HG02885 (cell line): ENCODE results near the gene TSPAN10.
A peak's percentile ranks its signal among the peaks of the same experiment; 100 is the strongest.
"Not testable (repeated sequence)": the region's sequence is repeated elsewhere in the genome, so short reads cannot be mapped to it uniquely, and the experiment has no call there.

Experiments
- ATAC-seq: cut with Tn5 transposase; IDR thresholded peaks from one replicate; pipeline ENCODE4 v1.9.1; 2021; ENCODE audit warnings: mild to moderate bottlenecking; ENCODE audit not compliant: unreplicated experiment, poor library complexity

TSPAN10 gene

DNA sequence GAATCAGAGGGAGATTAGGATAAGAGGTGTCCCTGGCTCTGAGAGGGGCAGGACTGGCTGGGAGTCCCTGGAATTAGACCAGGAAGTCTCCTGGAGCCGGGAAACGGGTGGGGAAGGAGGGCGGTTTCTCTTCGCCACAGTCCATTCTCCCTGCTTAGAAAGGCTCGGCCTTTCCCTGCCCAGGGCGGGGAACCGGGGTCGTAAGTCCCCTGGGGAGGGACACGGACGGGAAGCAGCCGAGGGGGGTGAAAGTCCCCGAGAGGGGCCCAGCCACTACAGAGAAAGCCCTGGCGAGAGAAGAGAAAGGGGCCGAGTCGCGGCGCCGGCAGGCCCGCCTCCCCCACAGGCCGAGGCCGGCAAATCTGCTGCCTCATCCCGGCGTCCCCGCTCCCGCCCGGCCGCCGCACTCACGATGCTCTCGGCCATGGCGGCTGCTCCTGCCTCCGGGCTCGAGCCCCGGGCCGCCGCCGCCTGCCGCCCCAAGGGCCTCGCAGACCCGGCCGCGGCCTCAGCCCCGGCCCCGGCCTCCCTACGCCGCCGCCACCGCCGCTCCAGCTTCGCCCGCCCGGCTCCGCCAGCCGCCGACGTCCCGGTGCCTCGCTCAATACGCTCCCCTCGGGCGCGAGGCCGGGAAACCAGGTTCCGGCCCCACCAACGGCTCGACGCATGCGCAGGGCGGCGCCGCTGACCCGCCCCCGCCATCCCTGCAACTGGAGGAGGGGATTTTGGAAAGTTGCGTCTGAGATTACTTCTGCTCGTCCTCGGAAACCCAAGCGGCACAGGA, at the start of gene TSPAN10, which contains the start of gene NPLOC4:
TSPAN10 (plus strand) TSS at position 692 of the 784 bp plus-strand sequence. CDS start 5,217 bp downstream, outside the sequence.
NPLOC4 (minus strand) TSS at position 608 of the 784 bp plus-strand sequence; CDS start at position 426, 182 bp downstream.
- ATAC-seq = peak; percentile 91

DNA sequence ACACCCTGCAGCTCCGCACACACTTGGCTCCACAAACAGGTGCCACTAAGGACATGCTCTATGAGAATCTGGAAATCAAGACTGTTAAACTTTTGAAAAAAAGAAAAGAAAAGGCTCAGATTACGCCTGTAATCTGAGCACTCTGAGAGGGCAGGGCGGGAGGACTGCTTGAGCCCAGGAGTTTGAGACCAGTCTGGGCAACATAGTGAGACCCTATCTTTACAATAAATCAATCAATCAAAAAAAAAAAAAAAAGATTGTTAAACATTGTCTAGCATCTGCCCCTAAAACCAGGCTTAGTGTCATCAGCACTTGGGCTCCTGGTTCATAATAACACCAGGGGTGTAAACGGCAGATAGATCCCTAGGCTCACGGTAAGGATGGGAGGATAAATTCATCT, 47.4 kb upstream of the TSPAN10 start:
- ATAC-seq = no peak

DNA sequence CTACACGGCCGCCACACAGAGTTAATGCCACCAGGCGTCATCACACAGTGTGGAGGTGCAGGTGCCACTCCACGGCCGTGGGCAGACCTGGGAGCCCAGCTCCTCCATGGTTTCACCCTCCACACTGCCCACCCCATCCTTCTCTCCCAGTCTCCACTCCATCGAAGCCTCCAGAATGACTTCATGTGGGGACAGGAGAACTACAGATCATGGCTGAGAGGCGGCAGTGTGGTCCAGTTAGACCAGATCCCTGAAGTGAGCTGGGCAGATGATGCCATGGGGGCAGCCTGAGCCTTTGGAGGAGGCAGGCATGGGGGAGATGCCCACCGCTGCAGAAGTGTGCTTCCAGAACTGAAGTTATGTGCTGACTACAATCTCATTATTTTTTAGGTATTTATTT, 46.9 kb upstream of the TSPAN10 start:
- no peak for ATAC-seq

DNA sequence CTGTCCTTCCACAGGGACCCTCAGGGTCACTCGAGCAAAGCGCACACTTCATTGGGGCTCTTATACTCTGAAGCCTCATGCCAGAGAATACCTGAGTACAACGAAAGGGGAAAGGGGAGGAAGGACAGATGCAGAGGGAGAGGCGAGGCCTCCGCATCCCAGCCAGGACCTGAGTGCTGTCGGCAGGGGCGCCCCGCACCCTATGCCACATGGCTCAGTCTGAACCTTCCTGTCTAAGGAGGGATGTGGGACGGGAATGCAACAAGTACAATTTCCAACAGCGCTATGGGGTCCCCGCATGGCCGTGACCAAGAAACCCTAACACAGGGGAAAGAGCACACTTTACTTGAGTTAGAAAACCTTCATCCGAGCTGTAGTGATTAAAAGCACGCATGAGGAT, 45.0 kb upstream of the TSPAN10 start:
- ATAC-seq = no peak

DNA sequence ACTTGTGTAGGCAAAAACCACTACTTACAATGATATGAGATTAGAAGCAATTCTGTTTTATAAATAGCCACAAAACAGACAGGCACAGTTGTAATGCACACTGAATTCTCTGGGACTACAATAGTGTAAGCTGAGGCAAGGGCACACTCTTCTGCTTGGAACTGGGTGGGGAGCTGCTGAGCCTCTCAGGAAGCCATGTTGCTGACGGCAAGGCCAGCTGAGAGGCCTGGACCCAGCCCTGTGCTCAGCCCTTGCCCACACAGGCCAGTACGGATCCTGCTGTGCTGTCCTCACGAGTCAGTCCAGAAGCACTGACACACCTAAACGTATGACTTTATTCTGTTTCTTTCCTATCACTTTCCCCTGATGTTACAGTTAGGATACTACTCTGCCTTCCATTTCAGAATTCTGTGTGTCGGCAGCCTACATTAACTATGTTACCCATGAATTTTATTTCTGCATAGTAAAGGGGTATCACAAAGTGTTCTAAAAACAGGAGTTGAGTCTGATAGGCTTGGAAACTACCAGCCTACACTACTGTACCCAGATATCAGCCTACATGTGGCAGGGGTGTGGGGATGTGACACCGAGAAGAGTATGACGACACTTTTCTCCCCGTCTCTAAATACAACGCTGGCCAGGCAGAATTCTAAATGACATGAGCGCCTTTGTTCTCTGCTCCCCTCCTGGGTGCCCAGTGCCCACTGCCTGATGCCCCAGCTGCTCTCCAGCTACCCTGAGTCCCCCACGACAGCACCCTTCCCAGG, 43.7 kb upstream of the TSPAN10 start:
- ATAC-seq = no peak

- ATAC-seq = no peak
Observed at GRCh38 chr17:81599719-81600486, 37.1 kb upstream of the TSPAN10 start.

- ATAC-seq = no peak
Observed at GRCh38 chr17:81601525-81602120, 35.4 kb upstream of the TSPAN10 start.

DNA sequence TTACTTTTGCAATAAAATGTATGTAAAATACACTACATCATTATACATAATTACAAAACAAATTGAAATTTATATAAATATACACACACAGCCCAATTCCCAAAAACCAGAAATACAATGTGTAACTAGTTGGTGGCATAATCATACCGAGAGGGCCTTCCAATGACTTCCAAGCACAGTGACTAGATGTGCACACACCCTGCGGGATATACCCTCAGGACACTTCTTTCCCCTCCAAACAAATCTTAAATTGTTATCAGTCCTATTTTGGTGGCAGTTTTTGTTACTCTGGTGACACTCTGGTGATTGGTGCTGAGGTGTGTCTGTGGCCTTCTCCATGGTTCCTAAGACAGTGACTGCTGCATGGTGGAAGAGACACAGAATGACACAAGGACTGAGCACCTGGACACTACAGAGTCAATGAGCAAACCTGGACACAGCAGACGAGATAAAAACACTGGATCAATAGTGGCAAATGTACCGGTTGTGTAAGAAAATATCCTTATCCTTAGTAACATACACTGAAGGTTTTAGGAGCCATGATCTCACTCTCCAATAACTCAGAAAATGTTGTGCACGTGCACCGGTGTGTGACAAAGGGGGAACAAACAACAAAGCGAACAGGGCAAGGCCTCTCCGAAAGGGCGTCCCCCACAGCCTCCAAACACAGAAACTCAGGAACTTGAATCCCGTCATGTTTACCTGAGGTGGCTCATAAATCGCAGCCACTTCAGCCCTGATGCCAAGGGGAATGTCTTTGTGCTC, 33.0 kb upstream of the TSPAN10 start:
- no peak for ATAC-seq

- no peak for ATAC-seq
Observed at GRCh38 chr17:81607431-81607830, 29.6 kb upstream of the TSPAN10 start.

DNA sequence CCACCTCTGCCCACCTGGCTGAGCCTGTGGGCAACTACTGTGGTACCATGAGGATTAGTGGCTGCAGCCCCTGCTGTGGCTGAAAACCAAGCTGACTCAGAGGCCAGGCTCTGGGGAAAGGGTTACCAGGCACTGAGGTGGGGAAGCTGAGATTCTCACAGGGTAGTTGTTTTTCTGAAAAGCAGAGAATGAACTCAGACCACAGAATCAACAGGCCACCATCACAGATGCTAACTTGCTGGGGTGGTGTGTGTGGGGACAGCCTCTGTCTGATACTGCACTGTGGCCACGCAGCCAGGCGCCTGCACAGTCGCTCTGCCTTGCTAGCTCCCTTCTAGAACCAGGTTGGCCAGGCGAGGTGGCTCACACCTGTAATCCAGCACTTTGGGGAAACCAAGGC, 28.9 kb upstream of the TSPAN10 start:
- no peak for ATAC-seq

DNA sequence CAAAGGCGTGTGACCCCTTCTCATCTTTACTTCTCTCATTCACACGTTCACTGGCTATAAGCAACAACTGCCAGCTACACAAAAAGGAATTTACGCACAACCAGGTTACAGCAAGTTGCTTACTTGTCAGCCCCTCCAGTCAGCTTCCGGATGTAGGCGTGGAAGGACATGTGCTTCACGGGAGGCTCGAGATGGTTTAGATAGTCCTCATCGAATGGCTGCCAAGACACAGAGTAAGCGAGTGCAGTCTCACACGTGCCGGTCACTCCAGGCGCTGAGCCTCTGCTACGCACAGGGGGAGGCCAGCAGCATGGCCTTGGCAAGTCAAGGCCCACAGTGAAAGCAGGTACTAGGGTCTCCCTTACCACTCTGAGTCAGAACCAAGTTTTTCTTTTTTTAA, 28.4 kb upstream of the TSPAN10 start:
- no peak for ATAC-seq

GRCh38 chr17:81609541-81610311, 27.3 kb upstream of the TSPAN10 start:
- ATAC-seq = no peak

DNA sequence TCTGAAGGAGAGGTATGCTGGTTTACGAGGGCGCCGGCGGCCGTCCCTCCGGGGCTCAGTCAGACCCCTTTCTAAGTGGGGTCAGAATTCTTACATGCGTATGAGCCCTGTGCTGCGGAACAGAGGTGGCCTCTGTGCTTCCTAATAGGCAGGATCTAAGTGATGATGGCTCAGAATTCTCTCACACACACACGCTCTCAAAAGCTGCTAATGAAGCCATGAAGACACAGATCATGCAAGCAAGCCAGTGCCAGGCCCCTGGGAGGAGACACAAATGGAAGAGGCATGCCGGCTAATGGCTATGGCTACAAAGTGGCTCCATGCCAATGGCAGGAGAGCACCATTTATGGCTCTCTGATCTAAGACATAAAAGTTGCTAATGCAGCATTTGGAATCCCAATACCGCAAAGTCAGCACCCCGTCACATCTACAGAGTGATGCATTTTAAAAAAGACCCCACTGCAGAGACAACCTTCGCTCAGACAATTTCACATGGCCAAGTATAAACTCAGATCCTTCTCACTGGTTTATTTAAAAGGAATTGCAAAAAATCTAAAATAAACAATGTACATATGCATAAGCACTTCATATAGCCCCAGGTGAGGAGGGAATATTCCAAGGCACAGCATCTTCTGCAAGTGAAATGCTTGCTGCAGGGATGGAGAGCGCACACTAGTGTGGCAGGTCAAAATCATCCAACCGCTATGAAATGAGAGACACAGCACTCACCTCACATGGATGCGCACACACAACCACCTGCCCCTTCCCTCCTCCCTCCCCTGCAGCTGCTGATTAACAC, 24.6 kb upstream of the TSPAN10 start:
- ATAC-seq = no peak

GRCh38 chr17:81615401-81615930, 21.5 kb upstream of the TSPAN10 start:
- ATAC-seq = no peak

DNA sequence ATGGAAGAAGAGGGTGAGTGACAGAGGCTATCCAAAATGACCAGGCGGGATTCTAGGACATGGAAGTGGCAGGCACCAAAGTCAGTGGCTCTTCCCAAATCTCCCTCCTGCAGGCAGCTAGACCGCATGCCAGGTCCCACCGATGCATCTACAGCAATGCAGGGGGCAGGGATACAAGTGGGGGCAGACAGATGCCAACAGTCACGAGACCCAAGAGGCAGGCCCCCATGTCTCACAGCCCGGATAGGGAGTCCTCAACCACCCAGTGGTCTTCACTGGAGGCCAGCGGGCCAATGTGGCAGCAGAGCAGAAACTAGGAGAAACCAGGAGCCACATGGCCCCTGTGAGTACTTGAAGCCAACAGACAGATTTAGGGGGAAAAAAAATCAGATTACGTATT, 20.1 kb upstream of the TSPAN10 start:
- ATAC-seq = no peak

- not testable (repeated sequence) for ATAC-seq
Observed at GRCh38 chr17:81618307-81618706, 18.7 kb upstream of the TSPAN10 start.

DNA sequence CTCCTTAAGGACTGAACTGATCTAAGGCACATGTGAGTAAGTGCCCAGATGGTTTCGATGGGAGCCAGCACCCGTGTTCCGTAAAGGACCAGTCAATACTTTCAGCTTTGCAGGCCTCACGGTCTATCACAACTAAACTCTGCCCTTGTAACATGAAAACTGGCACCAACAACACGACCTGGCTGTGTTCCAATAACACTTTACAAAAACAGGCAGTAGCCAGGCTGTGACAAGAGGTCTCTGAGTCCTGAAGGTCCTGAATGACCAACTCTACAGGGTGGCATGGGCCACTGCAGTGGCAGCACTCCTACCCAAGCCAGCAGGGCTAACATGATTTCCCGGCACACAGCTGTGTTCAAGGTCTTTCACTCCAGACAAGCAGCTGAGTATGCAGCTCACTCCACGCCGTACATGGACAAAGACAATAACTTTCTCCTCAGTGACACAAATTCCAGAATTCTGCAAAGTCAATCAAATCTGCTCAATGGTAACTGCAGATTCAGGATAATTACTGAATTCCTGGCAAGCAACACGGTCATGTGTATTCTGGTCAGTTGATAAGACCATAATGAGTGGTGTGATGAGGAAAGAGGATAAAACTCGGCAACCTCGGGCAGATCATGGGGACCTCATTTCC, 15.4 kb upstream of the TSPAN10 start:
- ATAC-seq = no peak
